Hypothalamus (tissue), 51 donors: ENCODE results near the gene ANTKMT.

Source experiments
- DNase-seq, 51 donors: peaks; one replicate each; lab custom pipeline; 2025; lab: John Stamatoyannopoulos, UW

The ANTKMT gene

GRCh38 chr16:695355-696089 is 25.4 kb upstream of the ANTKMT start:
- DNase-seq: peak in 6 of 51 donors; percentile 4 to 50 (median 26)

GRCh38 chr16:698911-699671 is 21.9 kb upstream of the ANTKMT start:
- DNase-seq: no peak

- DNase-seq: peak in 3 of 51 donors; percentile 18 to 45 (median 42)
Measured at GRCh38 chr16:700684-701584, 20.0 kb upstream of the ANTKMT start.

GRCh38 chr16:702341-702740 is 18.6 kb upstream of the ANTKMT start:
- DNase-seq: no peak

GRCh38 chr16:703406-703805 is 17.5 kb upstream of the ANTKMT start:
- DNase-seq: peak in 3 of 51 donors; percentile 18 to 43 (median 28)

GRCh38 chr16:704047-704446 is 16.9 kb upstream of the ANTKMT start:
- DNase-seq: no peak

- no peak for DNase-seq
Measured at GRCh38 chr16:704552-705380, 16.2 kb upstream of the ANTKMT start.

- DNase-seq: peak in 38 of 51 donors; percentile 9 to 82 (median 48)
Measured at GRCh38 chr16:705431-706188, 15.3 kb upstream of the ANTKMT start, which contains the start of gene FBXL16. TSS of gene FBXL16 (minus strand) at chr16:705801. CDS start at chr16:697405, 8,396 bp downstream.

GRCh38 chr16:706189-707061 is 14.5 kb upstream of the ANTKMT start:
- DNase-seq: peak in 1 of 51 donors; percentile 65

- no peak for DNase-seq
Measured at GRCh38 chr16:707062-707538, 13.8 kb upstream of the ANTKMT start.

GRCh38 chr16:708019-708418 is 12.9 kb upstream of the ANTKMT start:
- DNase-seq: no peak

- DNase-seq: no peak
Measured at GRCh38 chr16:708959-709358, 12.0 kb upstream of the ANTKMT start.

GRCh38 chr16:709566-710499 is 11.1 kb upstream of the ANTKMT start:
- DNase-seq: peak in 47 of 51 donors; percentile 16 to 93 (median 79)

GRCh38 chr16:710500-711075 is 10.4 kb upstream of the ANTKMT start:
- DNase-seq: peak in 1 of 51 donors; percentile 18

- no peak for DNase-seq
Measured at GRCh38 chr16:711084-711483, 9.9 kb upstream of the ANTKMT start.

GRCh38 chr16:711548-712320 is 9.2 kb upstream of the ANTKMT start:
- peak in 48 of 51 donors; percentile 19 to 87 (median 60) for DNase-seq
